GM18505 (cell line): Measurements from ENCODE around the gene NUP160.
"Not testable (repeated sequence)": the region's sequence is repeated elsewhere in the genome, so short reads cannot be mapped to it uniquely, and the experiment has no call there.

Source experiments
- ATAC-seq: cut with Tn5 transposase; IDR thresholded peaks from one replicate; pipeline ENCODE4 v1.9.1; 2021; ENCODE audit not compliant: unreplicated experiment
- POLR2A ChIP-seq: IDR thresholded peaks from 4 replicates; pipeline ENCODE4 v1.6.1; 2011; ENCODE audit warnings: borderline replicate concordance; ENCODE audit not compliant: insufficient read depth, insufficient read length; ENCODE audit errors: extremely low read depth

Gene NUP160

GRCh38 chr11:47750725-47751124 is 97.4 kb downstream of the NUP160 start:
- TF ChIP-seq POLR2A: no peak
- ATAC-seq: no peak

DNA sequence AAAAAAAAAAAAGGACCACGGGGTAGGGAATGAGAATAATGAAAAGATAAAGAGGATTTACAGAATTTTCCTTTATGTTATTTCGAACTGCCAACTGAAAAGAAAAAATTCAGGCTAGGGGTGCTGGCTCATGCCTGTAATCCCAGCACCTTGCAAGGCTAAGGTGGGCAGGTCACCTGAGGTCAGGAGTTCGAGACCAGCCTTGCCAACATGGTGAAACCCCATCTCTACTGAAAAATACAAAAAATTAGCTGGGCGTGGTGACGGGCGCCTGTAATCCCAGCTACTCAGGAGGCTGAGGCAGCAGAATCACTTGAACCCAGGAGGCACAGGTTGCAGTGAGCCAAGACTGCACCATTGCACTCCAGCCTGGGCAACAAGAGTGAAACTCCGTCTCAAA is 105.7 kb downstream of the NUP160 start:
- ATAC-seq: not testable (repeated sequence)

DNA sequence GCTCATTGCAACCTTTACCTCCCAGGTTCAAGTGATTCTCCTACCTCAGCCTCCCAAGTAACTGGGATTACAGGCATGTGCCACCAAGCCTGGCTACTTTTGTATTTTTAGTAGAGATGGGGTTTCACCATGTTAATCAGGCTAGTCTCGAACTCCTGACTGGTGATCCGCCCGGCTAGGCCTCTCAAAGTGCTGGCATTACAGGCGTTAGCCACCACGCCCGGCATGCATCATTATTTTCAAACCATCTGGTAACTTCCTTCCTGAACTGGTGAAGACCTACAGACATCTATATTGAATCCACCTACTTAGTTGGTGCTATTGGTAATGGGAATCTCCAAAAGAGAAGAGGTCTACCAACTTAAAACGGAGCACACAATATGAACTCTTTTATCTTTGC is 110.3 kb downstream of the NUP160 start:
- ATAC-seq: not testable (repeated sequence)

GRCh38 chr11:47732271-47732670 is 115.9 kb downstream of the NUP160 start:
- ATAC-seq: no peak
- TF ChIP-seq POLR2A: no peak

GRCh38 chr11:47731475-47731874 is 116.7 kb downstream of the NUP160 start:
- ATAC-seq: no peak
- no peak for TF ChIP-seq POLR2A
